Islet of Langerhans (tissue), 1 donor: ENCODE measurements around the gene RASA1.

Source experiments
- FAIRE-seq: peaks from one replicate; lab custom pipeline; 2011; peaks lifted over from hg19 to GRCh38; lab: Jason Lieb, UNC

Gene RASA1

GRCh38 chr5:87403899-87404298 is 136.2 kb downstream of the RASA1 start:
- FAIRE-seq: no peak

- no peak for FAIRE-seq
These were observed 136.7 kb downstream of the RASA1 start for GRCh38 chr5:87404359-87404758.

DNA sequence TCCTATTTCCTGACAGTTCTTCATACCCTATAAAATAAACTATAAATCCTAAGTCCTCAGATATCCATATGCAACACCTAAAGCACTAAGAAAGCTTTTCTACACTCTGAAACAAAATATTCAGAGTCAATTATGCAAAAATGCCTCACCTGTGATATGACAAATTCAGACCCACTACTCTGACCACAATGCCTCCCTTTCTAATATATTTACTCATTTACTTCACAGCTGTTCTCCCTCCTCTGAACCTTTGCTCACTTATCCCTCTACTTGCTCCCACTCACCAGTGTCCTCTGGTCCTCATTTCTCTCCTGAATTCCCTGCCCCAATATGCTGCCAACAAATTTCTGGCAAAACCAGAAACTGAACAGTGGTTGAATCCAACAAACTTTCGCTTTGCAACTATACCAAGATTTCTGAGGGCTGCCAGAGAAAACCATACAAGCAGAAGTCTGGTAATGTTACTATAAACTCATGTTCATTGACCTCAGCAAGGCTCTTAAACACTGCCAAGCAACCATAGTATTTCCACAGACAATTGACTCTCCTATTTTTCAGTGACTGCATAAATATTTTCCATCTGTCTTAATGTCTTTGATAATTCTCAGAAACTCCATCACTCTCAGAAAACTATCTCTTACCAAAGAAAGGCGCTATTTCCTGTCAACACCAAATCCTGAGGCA is 137.9 kb downstream of the RASA1 start:
- FAIRE-seq: peak; percentile 89

GRCh38 chr5:87408204-87408603 is 140.5 kb downstream of the RASA1 start:
- FAIRE-seq: no peak

- FAIRE-seq: no peak
These were observed 143.2 kb downstream of the RASA1 start for GRCh38 chr5:87410931-87411330.

DNA sequence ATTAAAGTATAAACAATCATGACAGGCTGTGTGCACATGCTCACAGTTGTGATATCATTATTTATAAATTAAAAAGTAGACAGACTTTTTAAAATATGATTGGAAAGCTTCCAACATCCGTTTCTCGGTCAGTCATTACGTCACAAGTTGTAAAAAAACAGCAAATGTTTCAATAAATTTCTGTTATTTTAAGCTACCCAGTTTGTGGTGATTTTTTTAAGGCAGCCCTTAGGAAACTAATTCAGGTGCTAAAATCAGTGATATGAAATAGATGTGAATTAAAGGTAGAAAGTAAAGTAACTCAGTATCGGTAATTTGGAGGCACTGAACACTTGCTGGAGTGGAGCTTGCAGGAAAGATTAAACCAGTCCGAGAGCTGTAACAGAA is 143.9 kb downstream of the RASA1 start:
- FAIRE-seq: no peak

DNA sequence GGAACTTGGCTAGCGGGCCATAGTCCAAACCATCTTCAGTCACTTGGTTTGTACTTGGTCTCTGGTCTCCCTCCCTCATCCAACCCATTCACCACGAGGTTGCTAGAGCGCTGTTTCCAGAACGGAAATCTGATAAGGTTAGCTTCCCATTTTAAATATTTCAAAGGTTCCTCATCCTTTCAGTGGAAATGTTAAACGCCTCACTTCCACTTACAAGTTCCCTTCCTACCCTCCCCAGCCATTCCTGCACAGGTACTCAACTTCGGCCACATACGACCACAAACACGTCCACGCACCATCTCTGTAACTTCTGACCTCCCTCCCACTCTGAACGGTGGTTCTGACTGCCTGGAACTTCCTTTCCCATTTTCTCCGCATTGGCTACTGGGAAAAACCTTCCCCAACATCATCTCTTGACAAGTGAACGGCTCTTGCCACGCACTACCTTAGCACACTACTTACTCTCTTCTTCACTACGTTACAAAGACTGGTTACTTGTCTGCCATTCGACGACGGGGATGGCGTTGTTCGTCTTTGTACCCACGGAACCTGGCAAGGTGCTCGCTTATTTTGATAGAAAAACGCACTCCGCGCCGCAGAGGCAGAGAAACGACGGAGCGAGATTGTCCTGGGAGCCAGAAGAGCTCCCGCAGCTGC is 144.4 kb downstream of the RASA1 start:
- no peak for FAIRE-seq

DNA sequence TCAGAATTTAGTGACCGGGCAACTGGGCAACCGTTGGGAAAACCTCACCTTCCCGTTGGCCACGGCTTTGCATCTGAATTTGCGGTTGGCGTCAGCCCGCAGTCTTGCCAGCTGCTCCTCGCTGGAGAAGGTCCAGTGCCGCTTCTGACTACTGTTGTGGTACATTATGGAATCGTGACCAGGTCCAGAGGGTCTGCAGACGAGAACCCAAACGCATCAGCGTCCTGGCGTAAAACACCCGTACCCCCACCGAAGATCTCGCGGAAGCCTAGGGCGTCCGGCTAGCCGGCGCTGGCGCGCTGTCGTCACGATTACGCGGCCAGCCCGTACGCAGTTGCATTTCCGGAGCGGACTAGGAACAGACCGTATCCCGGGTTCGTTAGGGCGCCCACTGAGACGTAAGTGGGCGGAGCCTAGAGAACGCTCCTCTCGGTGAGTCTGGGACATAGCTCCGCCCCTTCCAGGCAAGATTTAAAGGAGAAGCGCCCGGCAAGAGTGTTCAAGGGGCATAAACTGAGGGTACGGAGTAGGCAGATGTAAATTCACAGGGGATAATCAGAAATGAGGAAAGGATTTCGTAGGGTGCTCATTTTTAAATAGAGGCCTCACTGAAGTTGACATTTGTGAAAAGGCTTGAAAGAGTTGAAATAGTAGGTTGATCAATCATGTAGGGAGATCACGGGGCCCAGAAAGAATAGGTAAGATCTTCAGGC is 145.1 kb downstream of the RASA1 start, which contains the start of gene CCNH:
Gene CCNH, minus strand, starts transcription at position 301 of the 713 bp plus-strand sequence. Its CDS starts 136 bp downstream, at position 165.
- peak; percentile 95 for FAIRE-seq

DNA sequence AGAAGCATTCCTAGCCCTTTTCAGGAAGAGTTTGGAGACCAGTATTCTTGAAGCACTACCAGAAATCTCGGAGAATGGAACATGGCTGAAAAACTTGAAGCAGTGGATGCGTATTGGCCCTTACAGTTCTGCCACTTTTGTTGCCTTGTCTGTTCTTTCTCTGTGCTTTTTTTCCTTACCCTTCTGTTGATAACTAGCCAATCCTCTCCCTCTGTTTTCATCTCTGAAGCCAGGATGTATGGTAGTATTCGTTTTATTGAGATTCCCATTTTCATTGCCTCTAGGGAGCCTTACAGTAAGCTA is 145.6 kb downstream of the RASA1 start:
- FAIRE-seq: no peak

GRCh38 chr5:87418506-87418905 is 150.8 kb downstream of the RASA1 start:
- no peak for FAIRE-seq

DNA sequence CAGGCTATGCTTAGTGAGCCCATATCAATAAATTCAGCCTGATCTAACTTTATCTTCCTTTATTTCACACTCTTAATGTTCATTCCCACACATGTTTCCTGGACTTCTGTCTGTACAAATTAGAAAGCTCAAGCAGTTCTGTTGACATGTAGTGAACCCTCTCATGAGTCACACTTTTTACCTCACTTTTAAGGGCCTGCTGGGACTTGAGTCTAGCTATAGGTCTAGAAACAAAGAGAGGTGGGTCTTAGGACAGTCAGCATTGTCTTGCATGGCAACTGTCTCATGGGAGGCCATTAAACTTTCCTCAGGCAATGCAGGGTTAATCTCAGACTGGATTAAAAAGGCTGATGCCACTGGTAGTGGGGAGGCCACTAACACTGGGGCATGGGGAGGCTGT is 153.6 kb downstream of the RASA1 start:
- no peak for FAIRE-seq

- no peak for FAIRE-seq
These were observed 156.1 kb downstream of the RASA1 start for GRCh38 chr5:87423755-87424154.

DNA sequence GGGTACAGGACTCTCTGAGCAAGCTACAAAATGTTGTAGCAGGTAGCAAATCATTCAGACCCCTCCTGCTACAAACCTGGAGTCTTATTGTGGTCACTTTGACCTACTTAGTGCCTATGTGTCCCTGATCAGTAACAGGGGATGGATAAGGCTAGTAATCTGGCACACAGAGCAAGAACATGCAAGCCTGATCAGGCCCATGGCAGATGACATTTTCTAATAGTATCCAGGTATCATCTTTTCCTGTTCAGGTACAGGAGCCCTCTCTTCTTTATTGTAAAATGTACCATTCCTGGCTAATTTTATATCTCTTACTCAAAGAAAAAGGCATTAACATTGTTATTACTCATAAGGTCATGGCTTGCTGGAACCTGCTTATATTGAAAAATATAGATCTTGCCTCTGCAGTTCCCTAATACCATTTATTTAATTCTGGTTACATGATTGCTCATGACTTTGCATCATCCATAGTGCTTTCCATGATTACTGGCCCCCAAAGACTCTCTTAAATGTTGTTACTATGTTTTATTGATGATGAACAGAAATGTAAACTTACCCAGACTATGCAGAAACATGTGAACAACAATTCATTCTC is 163.3 kb downstream of the RASA1 start:
- FAIRE-seq: no peak

DNA sequence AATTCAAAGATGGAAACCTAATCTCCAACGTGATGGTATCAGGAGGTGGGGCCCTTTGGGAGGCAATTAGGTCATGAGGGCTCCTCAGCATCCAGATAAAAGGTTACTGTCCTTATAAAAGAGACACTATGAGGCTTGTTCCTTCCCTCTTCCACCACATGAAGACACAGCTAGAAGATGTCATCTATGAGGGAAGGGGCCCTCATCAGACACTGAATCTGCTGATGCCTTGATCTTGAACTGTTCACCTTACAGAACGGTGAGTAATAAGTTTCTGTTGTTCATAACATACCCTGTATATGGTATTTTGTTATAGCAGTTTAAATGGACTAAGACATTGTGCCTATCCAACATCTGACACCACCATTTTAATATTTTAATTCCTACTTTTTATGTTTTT is 164.8 kb downstream of the RASA1 start:
- no peak for FAIRE-seq

DNA sequence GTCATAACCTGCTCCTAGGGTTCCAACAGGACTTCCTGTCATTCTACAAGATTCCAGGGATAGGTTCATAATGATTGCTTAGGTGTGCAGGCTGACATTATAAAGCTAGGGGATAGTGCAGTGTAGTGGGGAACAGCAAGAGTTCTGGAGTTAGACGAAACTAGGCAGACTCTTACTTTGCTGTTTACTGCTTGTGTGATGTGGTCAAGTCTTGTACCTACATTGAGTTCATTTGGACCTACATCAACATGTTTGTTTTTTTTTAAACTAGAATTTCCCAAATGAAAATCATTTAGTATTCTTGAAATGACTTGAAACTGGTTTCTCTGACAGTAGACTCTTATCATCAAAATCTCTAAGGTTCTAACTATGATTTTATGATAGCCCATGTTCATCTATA is 166.3 kb downstream of the RASA1 start:
- no peak for FAIRE-seq

GRCh38 chr5:87434461-87434860 is 166.8 kb downstream of the RASA1 start:
- FAIRE-seq: no peak

- no peak for FAIRE-seq
These were observed 167.5 kb downstream of the RASA1 start for GRCh38 chr5:87435144-87435694.

GRCh38 chr5:87437724-87438123 is 170.0 kb downstream of the RASA1 start:
- peak; percentile 9 for FAIRE-seq

DNA sequence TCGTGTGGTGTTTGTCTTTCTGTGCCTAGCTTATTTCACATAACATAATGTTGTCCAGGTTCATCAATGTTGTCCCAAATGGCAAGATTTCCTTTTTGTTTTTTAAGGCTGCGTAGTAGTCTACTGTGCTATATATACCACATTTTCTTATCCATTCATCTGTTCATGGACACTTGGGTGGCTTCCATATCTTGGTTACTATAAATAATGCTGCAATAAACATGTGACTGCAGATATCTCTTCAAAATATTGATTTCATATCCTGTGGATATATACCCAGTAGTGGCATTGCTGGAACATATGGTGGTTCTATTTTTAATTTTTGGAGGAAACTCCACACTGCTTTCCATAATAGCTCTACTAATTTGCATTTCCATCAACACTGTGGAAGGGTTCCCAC is 170.5 kb downstream of the RASA1 start:
- no peak for FAIRE-seq
